Mammary epithelial cell (primary cell): ENCODE data around the gene ADAMTS6.

ENCODE experiments used
- EZH2 ChIP-seq: IDR thresholded peaks from 2 replicates; pipeline ENCODE4 v1.6.1; 2012; ENCODE audit warnings: low read length, inconsistent platforms, borderline replicate concordance
- TF ChIP-seq, protein P1 (sequence below), 2 donors: IDR thresholded peaks in 1 of 2; conservative IDR thresholded peaks in 1 of 2; 2 replicates each; pipeline ENCODE4 v1.5.1; 2011 to 2012; ENCODE audit warnings: inconsistent platforms in 2 of 2, low read length in 2 of 2, mild to moderate bottlenecking in 2 of 2, control low read depth in 1 of 2, low read depth in 1 of 2; ENCODE audit not compliant: insufficient read depth in 1 of 2; ENCODE audit errors: extremely low read depth in 1 of 2

DNA sequence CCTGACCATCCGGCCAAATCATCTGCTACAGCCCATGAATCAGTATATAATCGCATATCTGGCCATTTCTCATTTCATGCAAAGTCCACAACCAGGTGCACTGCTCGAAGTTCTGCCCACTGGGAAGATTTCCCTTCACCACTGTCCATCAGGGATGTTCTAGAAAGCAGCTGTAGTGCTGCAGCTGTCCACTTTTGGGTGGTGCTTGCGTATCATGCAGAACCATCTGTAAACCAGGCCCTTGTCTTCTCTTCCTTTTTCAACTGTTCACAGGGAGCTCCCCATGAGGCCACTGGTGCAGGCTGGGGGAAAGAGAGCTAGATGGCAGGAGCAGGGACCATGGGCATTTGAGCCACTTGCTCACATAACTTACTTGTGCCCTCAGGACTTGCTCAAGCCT is 7.4 kb upstream of the ADAMTS6 start:
- TF ChIP-seq, protein P1, sequence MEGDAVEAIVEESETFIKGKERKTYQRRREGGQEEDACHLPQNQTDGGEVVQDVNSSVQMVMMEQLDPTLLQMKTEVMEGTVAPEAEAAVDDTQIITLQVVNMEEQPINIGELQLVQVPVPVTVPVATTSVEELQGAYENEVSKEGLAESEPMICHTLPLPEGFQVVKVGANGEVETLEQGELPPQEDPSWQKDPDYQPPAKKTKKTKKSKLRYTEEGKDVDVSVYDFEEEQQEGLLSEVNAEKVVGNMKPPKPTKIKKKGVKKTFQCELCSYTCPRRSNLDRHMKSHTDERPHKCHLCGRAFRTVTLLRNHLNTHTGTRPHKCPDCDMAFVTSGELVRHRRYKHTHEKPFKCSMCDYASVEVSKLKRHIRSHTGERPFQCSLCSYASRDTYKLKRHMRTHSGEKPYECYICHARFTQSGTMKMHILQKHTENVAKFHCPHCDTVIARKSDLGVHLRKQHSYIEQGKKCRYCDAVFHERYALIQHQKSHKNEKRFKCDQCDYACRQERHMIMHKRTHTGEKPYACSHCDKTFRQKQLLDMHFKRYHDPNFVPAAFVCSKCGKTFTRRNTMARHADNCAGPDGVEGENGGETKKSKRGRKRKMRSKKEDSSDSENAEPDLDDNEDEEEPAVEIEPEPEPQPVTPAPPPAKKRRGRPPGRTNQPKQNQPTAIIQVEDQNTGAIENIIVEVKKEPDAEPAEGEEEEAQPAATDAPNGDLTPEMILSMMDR (conservative IDR thresholded peaks at IDR 0.05 in 1 of 2, IDR thresholded peaks at IDR 0.05 in 1 of 2; ENCODE audit: extremely low read depth in 1 of 2, insufficient read depth in 1 of 2, low read depth in 1 of 2, low read length in 2 of 2), result no peak
- TF ChIP-seq EZH2, result no peak
